Measurements from ENCODE around the gene PCIF1.

The PCIF1 gene

GRCh38 chr20:45913116-45913515, 21.4 kb upstream of the PCIF1 start:
- H3K4me3 ChIP-seq (ENCODE audit: low read depth, low read length), result no peak overlapping the region
- no peaks in the 10 kb centered on the region for H3K36me3 ChIP-seq (ENCODE audit: control insufficient read depth in 2 of 2, insufficient read depth in 1 of 2, low read length in 2 of 2)
- no peaks in the 10 kb centered on the region for H3K9me3 ChIP-seq (ENCODE audit: control insufficient read depth, insufficient read depth, low read depth, low read length)
- TF ChIP-seq ZNF37A (tag by site-specific recombination; IDR thresholded peaks at IDR 0.05) (no peak), ZNF214 (tag by site-specific recombination; IDR thresholded peaks at IDR 0.05; ENCODE audit: borderline replicate concordance) (no peak), ZNF530 (tag by site-specific recombination; IDR thresholded peaks at IDR 0.05; ENCODE audit: low read depth) (no peak), ZNF623 (tag by site-specific recombination; IDR thresholded peaks at IDR 0.05) (no peak), MZF1 (tag by site-specific recombination; IDR thresholded peaks at IDR 0.05; ENCODE audit: borderline replicate concordance) (no peak), HOXC10 (CRISPR knock-in tag; IDR thresholded peaks at IDR 0.05) (no peak), ZNF585B (tag by site-specific recombination; IDR thresholded peaks at IDR 0.05) (no peak), ZNF335 (tag by site-specific recombination; conservative IDR thresholded peaks at IDR 0.05) (no peak), ZNF558 (tag by site-specific recombination; IDR thresholded peaks at IDR 0.05) (no peak), SCRT2 (tag by site-specific recombination; IDR thresholded peaks at IDR 0.05) (no peak)
- TF ChIP-seq, protein P1, sequence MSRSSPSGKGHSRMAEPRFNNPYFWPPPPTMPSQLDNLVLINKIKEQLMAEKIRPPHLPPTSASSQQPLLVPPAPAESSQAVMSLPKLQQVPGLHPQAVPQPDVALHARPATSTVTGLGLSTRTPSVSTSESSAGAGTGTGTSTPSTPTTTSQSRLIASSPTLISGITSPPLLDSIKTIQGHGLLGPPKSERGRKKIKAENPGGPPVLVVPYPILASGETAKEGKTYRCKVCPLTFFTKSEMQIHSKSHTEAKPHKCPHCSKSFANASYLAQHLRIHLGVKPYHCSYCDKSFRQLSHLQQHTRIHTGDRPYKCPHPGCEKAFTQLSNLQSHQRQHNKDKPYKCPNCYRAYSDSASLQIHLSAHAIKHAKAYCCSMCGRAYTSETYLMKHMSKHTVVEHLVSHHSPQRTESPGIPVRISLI (tag by site-specific recombination; IDR thresholded peaks at IDR 0.05), result no peak
- H3K27ac ChIP-seq (ENCODE audit: extremely low read depth, low read depth, low read length), result no peak overlapping the region
- no peaks in the 10 kb centered on the region for H3K4me1 ChIP-seq (ENCODE audit: control insufficient read depth, insufficient read depth, low read length)
- ChIA-PET CTCF (no interaction called here), POLR2A (no interaction called here)

DNA sequence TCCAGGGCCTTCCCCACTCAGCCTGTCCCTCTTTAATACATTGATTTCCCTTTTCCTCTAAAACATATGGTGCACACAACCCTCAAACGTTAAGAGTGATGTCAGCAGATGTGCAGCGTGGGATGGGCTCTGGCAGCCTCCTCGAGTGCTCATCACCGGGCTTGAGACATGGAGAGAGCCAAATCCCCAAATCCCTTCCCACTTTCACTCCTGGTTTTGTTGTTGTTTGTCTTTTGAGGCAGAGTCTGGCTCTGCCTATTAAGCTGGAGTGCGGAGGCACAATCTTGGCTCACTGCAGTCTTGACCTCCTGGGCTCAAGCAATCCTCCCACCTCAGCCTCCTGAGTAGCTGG, 16.7 kb upstream of the PCIF1 start:
- no peaks in the 10 kb centered on the region for H3K4me1 ChIP-seq (ENCODE audit: control insufficient read depth, insufficient read depth, low read length)
- H3K27ac ChIP-seq (ENCODE audit: extremely low read depth, low read depth, low read length), result no peak overlapping the region
- TF ChIP-seq ZNF530 (tag by site-specific recombination; IDR thresholded peaks at IDR 0.05; ENCODE audit: low read depth) (no peak), ZSCAN18 (tag by site-specific recombination; IDR thresholded peaks at IDR 0.05) (no peak), ZBTB7A (tag by site-specific recombination; IDR thresholded peaks at IDR 0.05; ENCODE audit: low read depth) (no peak), EGR2 (tag by site-specific recombination; IDR thresholded peaks at IDR 0.05; ENCODE audit: low read depth) (peak; percentile 49; the same call in 1 of the 2 replicates), ZNF670 (tag by site-specific recombination; IDR thresholded peaks at IDR 0.05; ENCODE audit: low read depth) (no peak), HOXD13 (CRISPR knock-in tag; IDR thresholded peaks at IDR 0.05; ENCODE audit: borderline replicate concordance) (no peak)
- TF ChIP-seq, protein P2, sequence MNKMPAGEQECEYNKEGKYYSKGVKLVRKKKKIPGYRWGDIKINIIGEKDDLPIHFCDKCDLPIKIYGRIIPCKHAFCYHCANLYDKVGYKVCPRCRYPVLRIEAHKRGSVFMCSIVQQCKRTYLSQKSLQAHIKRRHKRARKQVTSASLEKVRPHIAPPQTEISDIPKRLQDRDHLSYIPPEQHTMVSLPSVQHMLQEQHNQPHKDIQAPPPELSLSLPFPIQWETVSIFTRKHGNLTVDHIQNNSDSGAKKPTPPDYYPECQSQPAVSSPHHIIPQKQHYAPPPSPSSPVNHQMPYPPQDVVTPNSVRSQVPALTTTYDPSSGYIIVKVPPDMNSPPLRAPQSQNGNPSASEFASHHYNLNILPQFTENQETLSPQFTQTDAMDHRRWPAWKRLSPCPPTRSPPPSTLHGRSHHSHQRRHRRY (tag by site-specific recombination; IDR thresholded peaks at IDR 0.05), result no peak
- ChIA-PET CTCF (interaction anchor here (0.7 kb wide), 1 partner anchor 481 kb away, joined by 4 read pairs; no protein-coding TSS in a partner anchor), POLR2A (interaction anchor here (3.6 kb wide), 1 partner anchor 16 kb away, joined by 13 read pairs; the partner anchor contains the start of gene PCIF1)
- H3K4me3 ChIP-seq (ENCODE audit: low read depth, low read length), result no peak overlapping the region
- no peaks in the 10 kb centered on the region for H3K36me3 ChIP-seq (ENCODE audit: control insufficient read depth in 2 of 2, insufficient read depth in 1 of 2, low read length in 2 of 2)
- H3K9me3 ChIP-seq (ENCODE audit: control insufficient read depth, insufficient read depth, low read depth, low read length), result no peaks in the 10 kb centered on the region

DNA sequence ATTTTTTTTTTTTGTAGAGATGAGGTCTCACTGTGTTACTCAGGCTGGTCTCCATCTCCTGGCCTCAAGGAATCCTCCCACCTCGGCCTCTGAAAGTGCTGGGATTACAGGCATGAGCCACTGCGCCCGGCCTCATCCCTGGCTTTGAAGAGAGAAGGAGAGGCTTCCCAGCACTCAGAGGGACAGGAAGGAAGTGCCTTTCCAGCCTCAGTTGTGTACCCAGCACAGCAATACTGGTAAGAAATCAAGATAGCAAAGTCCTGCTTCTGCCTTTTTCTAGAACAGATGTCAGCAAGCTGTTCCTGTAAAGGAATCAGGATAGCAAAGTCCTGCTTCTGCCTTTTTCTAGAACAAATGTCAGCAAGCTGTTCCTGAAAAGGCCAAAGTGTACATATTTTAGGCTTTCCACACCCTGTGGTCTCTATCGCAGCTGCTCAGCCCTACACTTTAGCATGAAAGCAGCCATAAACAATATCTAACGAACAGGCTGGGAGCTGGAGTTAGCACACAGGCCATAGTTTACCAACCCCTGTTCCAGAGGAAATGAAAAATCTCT, 16.2 kb upstream of the PCIF1 start:
- CTCF ChIA-PET, result interaction anchor here (0.7 kb wide), 1 partner anchor 482 kb away, joined by 4 read pairs; no protein-coding TSS in a partner anchor

More for the DNA sequence above, 16.2 kb upstream of the PCIF1 start:
- POLR2A ChIA-PET, result interaction anchor here (3.6 kb wide), 1 partner anchor 15 kb away, joined by 13 read pairs; the partner anchor contains the start of gene PCIF1
- H3K4me1 ChIP-seq (ENCODE audit: control insufficient read depth, insufficient read depth, low read length), result no peaks in the 10 kb centered on the region
- H3K27ac ChIP-seq (ENCODE audit: extremely low read depth, low read depth, low read length), result no peak overlapping the region
- no peak overlapping the region for H3K4me3 ChIP-seq (ENCODE audit: low read depth, low read length)
- no peaks in the 10 kb centered on the region for H3K36me3 ChIP-seq (ENCODE audit: control insufficient read depth in 2 of 2, insufficient read depth in 1 of 2, low read length in 2 of 2)
- H3K9me3 ChIP-seq (ENCODE audit: control insufficient read depth, insufficient read depth, low read depth, low read length), result no peaks in the 10 kb centered on the region
- TF ChIP-seq ZNF121 (tag by site-specific recombination; IDR thresholded peaks at IDR 0.05) (no peak), EGR2 (tag by site-specific recombination; IDR thresholded peaks at IDR 0.05; ENCODE audit: low read depth) (0 out of 2 replicates have a peak, but pooled peaks have one; percentile 1)

Measured in HEK293 (cell line).